ENCODE measurements around the gene PDE2A. TPM values are rescaled to one million over a fixed set of nuclear protein-coding genes. Genes with fewer than 3 reads are reported as not detected.

Gene PDE2A
- total and polyA plus RNA-seq, 10 of the 15 experiments (the other 5 are each of a cell fraction or from before 2014, with no cell fraction given) = 0.06 to 0.15 (median 0.11) TPM; not detected in 6

DNA sequence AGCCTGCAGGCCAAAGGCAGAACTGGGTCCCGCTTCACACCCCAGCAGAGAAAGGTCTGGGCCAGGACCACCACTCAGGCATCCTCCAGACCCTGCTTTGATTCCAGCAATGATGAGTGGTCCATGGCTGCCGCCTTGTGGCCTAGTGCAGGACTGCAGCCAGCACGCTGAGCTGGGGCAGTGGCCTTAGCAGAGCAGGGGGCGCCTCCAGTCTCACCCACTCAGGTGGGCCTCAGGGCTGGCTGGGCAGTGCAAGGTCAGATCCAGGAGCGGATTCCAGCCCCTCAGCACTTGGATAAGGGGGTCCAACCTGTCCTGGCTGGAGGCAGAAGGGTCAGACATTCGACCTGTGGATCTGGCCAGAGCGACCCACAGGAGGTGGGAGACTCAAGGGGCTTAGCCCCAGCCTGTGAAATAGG is 9.6 kb upstream of the PDE2A start (continued):
- no peak for TF ChIP-seq ZSCAN29 (IDR thresholded peaks at IDR 0.05)
- no peak for TF ChIP-seq PAX8 (IDR thresholded peaks at IDR 0.05)
- no peak for TF ChIP-seq NBN (IDR thresholded peaks at IDR 0.05)
- no peak for TF ChIP-seq RBBP5 (conservative IDR thresholded peaks at IDR 0.05)
- TF ChIP-seq DPF2 (IDR thresholded peaks at IDR 0.05) = no peak
- peak; percentile 37; the same call in 1 of the 2 replicates for TF ChIP-seq RB1 (IDR thresholded peaks at IDR 0.05; ENCODE audit: borderline replicate concordance)
- TF ChIP-seq, protein P1, sequence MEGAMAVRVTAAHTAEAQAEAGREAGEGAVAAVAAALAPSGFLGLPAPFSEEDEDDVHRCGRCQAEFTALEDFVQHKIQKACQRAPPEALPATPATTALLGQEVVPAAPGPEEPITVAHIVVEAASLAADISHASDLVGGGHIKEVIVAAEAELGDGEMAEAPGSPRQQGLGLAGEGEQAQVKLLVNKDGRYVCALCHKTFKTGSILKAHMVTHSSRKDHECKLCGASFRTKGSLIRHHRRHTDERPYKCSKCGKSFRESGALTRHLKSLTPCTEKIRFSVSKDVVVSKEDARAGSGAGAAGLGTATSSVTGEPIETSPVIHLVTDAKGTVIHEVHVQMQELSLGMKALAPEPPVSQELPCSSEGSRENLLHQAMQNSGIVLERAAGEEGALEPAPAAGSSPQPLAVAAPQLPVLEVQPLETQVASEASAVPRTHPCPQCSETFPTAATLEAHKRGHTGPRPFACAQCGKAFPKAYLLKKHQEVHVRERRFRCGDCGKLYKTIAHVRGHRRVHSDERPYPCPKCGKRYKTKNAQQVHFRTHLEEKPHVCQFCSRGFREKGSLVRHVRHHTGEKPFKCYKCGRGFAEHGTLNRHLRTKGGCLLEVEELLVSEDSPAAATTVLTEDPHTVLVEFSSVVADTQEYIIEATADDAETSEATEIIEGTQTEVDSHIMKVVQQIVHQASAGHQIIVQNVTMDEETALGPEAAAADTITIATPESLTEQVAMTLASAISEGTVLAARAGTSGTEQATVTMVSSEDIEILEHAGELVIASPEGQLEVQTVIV (IDR thresholded peaks at IDR 0.05; ENCODE audit: borderline replicate concordance, partially characterized antibody) = no peak
- no peak for TF ChIP-seq KLF5 (IDR thresholded peaks at IDR 0.05; ENCODE audit: partially characterized antibody)
- TF ChIP-seq STAT1 (conservative IDR thresholded peaks at IDR 0.05) = no peak
- TF ChIP-seq POLR2A (IDR thresholded peaks at IDR 0.05; ENCODE audit: low read depth, low read length) = peak; percentile 49; the same call in 1 of the 2 replicates
- TF ChIP-seq NFXL1 (IDR thresholded peaks at IDR 0.05; ENCODE audit: borderline replicate concordance) = no peak
- TF ChIP-seq, protein P2, sequence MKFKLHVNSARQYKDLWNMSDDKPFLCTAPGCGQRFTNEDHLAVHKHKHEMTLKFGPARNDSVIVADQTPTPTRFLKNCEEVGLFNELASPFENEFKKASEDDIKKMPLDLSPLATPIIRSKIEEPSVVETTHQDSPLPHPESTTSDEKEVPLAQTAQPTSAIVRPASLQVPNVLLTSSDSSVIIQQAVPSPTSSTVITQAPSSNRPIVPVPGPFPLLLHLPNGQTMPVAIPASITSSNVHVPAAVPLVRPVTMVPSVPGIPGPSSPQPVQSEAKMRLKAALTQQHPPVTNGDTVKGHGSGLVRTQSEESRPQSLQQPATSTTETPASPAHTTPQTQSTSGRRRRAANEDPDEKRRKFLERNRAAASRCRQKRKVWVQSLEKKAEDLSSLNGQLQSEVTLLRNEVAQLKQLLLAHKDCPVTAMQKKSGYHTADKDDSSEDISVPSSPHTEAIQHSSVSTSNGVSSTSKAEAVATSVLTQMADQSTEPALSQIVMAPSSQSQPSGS (IDR thresholded peaks at IDR 0.05; ENCODE audit: low read length) = no peak
- no peak for TF ChIP-seq POLR2AphosphoS2 (IDR thresholded peaks at IDR 0.05; ENCODE audit: low read depth, low read length)
- no peak for TF ChIP-seq JUND (IDR thresholded peaks at IDR 0.05; ENCODE audit: low read depth, low read length)
- no peak for TF ChIP-seq MXI1 (IDR thresholded peaks at IDR 0.05; ENCODE audit: low read depth, low read length)
- TF ChIP-seq NR2C2 (IDR thresholded peaks at IDR 0.05; ENCODE audit: borderline replicate concordance, control insufficient read depth, insufficient read length, low read depth) = no peak
- TF ChIP-seq, protein P3, sequence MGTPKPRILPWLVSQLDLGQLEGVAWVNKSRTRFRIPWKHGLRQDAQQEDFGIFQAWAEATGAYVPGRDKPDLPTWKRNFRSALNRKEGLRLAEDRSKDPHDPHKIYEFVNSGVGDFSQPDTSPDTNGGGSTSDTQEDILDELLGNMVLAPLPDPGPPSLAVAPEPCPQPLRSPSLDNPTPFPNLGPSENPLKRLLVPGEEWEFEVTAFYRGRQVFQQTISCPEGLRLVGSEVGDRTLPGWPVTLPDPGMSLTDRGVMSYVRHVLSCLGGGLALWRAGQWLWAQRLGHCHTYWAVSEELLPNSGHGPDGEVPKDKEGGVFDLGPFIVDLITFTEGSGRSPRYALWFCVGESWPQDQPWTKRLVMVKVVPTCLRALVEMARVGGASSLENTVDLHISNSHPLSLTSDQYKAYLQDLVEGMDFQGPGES (IDR thresholded peaks at IDR 0.05) = no peak
- no peak for TF ChIP-seq CBX5 (IDR thresholded peaks at IDR 0.05; ENCODE audit: low read depth)
- no peak for TF ChIP-seq IRF4 (IDR thresholded peaks at IDR 0.05; ENCODE audit: low read depth, low read length)
- TF ChIP-seq WRNIP1 (IDR thresholded peaks at IDR 0.05; ENCODE audit: borderline replicate concordance, low read depth, low read length) = peak; percentile 77; the same call in 1 of the 2 replicates
- no peak for TF ChIP-seq ZNF274 (IDR thresholded peaks at IDR 0.05; ENCODE audit: insufficient read depth, insufficient read length)
- TF ChIP-seq CREB1 (IDR thresholded peaks at IDR 0.05; ENCODE audit: low read depth) = no peak
- TF ChIP-seq SIX5 (IDR thresholded peaks at IDR 0.05; ENCODE audit: low read depth, low read length, severe bottlenecking) = no peak
- TF ChIP-seq RFX5 (IDR thresholded peaks at IDR 0.05; ENCODE audit: low read depth, low read length) = no peak
- TF ChIP-seq, protein P4, sequence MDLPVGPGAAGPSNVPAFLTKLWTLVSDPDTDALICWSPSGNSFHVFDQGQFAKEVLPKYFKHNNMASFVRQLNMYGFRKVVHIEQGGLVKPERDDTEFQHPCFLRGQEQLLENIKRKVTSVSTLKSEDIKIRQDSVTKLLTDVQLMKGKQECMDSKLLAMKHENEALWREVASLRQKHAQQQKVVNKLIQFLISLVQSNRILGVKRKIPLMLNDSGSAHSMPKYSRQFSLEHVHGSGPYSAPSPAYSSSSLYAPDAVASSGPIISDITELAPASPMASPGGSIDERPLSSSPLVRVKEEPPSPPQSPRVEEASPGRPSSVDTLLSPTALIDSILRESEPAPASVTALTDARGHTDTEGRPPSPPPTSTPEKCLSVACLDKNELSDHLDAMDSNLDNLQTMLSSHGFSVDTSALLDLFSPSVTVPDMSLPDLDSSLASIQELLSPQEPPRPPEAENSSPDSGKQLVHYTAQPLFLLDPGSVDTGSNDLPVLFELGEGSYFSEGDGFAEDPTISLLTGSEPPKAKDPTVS (IDR thresholded peaks at IDR 0.05; ENCODE audit: low read depth, low read length) = no peak
- TF ChIP-seq SMARCA5 (IDR thresholded peaks at IDR 0.05) = no peak
- peak; percentile 73 for TF ChIP-seq SMC3 (IDR thresholded peaks at IDR 0.05; ENCODE audit: borderline replicate concordance, low read length)
- no peak for TF ChIP-seq MEF2A (IDR thresholded peaks at IDR 0.05; ENCODE audit: insufficient read depth, low read depth, low read length)
- TF ChIP-seq FOXK2 (IDR thresholded peaks at IDR 0.05) = no peak
